RWPE1 (cell line): ENCODE measurements around the gene DEPDC5.
A peak's percentile ranks its signal among the peaks of the same experiment; 100 is the strongest.
"Not testable (repeated sequence)": the region's sequence is repeated elsewhere in the genome, so short reads cannot be mapped to it uniquely, and the experiment has no call there.

Experiments
- CTCF ChIA-PET: fragments of 350-600 bp; sonication (Branson Sonifier 250); formaldehyde crosslinking; extraction: SDS; loops from one replicate; lab custom pipeline; 2021; lab: Yijun Ruan, JAX
- POLR2A ChIA-PET: fragments of 400-600 bp; formaldehyde crosslinking; extraction: SDS; loops from one replicate; lab custom pipeline; 2020; ENCODE audit warnings: antibody characterized with exemption; ENCODE audit not compliant: low non-redundant PET; lab: Yijun Ruan, JAX
- DNase-seq: peaks from one replicate; pipeline ENCODE4 v3.0.0; 2012; ENCODE audit warnings: low spot score
- H3K27ac ChIP-seq: fragments of 450-650 bp; 2 replicates; pipeline ENCODE4 v1.5.1; 2017
- TF ChIP-seq, protein P1 (sequence below): fragments of 450-650 bp; conservative IDR thresholded peaks from 2 replicates; pipeline ENCODE4 v1.5.1; 2017; ENCODE audit warnings: low read depth, mild to moderate bottlenecking

The DEPDC5 gene

DNA sequence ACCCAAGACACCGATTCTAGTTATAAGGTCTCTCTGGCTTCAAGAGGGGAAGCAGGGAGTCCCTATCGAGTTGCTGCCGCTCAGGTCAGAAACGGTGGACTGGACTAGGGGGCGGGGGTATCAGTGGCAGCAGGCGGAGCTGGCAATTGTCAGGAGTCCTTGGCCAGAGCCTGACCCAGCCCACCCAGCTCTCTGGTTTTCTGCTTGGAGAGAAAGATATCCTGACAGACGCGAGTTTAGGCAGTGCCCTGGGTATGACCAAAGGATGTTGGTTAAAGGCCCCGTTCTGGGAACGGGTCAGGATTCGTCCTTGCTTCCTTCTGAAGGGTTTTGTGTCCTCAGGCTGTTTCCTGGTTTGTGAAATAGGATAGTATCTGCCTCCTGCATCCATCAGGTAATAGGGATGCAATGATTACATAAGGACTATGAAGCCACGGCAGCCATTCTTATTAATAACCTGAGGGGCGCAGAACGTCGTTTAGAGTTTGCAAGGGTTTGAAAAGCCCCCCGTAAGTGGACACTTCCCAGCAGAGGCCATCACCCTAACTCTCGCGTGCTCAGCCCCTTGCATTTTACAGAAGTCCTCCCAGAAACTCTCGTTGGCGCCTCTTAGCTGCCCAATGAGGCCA lies 700 bp upstream of the DEPDC5 start:
- peak overlapping the region; percentile 94 for H3K27ac ChIP-seq
- TF ChIP-seq, protein P1, sequence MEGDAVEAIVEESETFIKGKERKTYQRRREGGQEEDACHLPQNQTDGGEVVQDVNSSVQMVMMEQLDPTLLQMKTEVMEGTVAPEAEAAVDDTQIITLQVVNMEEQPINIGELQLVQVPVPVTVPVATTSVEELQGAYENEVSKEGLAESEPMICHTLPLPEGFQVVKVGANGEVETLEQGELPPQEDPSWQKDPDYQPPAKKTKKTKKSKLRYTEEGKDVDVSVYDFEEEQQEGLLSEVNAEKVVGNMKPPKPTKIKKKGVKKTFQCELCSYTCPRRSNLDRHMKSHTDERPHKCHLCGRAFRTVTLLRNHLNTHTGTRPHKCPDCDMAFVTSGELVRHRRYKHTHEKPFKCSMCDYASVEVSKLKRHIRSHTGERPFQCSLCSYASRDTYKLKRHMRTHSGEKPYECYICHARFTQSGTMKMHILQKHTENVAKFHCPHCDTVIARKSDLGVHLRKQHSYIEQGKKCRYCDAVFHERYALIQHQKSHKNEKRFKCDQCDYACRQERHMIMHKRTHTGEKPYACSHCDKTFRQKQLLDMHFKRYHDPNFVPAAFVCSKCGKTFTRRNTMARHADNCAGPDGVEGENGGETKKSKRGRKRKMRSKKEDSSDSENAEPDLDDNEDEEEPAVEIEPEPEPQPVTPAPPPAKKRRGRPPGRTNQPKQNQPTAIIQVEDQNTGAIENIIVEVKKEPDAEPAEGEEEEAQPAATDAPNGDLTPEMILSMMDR, result no peak
- CTCF ChIA-PET, result interaction anchor here (0.6 kb wide), 1 partner anchor 192 kb away, joined by 3 read pairs; no protein-coding TSS in a partner anchor
- POLR2A ChIA-PET, result no interaction called here
- DNase-seq, result peak; percentile 5

DNA sequence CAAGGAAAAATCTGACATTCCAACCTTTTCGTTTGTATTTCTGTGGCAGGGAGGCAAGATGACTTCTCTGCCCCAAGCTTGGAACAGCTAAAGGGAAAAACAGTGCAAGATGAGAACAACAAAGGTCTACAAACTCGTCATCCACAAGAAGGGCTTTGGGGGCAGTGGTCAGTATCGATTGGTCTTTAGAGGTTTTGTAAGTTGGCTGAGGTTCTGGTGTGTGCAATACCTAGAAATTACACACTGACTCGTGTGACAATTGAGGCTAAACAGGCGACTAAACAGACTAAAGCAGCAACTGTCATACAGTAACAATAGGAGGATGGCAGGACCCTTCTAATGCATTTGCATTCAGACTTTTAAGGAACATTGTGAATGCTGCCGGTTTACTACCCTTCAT lies 994 bp downstream of the DEPDC5 start:
- no peak overlapping the region for H3K27ac ChIP-seq
- TF ChIP-seq, protein P1, result no peak
- POLR2A ChIA-PET, result no interaction called here
- CTCF ChIA-PET, result no interaction called here
- no peak for DNase-seq

DNA sequence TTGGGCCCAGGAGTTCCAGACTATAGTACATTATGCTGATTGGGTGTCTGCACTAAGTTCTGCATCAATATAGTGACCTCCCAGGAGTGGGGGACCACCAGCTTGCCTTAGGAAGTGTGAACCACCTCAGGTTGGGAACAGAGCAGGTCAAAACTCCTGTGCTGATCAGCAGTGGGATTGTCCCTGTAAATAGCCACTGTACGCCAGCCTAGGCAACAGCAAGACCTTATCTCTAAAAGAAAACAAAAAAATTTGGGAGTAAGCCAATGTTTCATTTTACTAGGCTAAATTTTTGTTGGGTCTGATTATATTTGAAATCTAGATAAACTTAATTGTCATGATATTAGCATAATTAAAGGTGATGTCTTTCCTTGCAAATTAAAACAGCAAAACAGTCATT lies 3.4 kb downstream of the DEPDC5 start:
- TF ChIP-seq, protein P1, result no peak
- ChIA-PET CTCF (no interaction called here), POLR2A (no interaction called here)
- DNase-seq, result no peak
- no peak overlapping the region for H3K27ac ChIP-seq

DNA sequence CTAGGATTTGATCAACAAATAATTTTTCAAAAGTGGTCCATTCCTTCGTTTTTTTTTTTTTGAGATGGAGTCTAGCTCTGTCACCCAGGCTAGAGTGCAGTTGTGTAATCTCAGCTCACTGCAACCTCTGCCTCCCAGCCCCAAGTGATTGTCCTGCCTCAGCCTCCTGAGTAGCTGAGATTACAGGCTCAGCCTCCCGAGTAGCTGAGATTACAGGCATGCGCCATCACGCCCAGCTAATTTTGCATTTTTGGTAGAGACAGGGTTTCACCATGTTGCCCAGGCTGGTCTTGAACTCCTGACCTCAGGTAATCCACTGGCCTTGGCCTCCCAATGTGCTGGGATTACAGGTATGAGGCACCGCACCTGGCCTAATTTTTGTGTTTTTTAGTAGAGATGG lies 5.0 kb downstream of the DEPDC5 start:
- POLR2A ChIA-PET, CTCF ChIA-PET, DNase-seq, H3K27ac ChIP-seq: not testable (repeated sequence)

DNA sequence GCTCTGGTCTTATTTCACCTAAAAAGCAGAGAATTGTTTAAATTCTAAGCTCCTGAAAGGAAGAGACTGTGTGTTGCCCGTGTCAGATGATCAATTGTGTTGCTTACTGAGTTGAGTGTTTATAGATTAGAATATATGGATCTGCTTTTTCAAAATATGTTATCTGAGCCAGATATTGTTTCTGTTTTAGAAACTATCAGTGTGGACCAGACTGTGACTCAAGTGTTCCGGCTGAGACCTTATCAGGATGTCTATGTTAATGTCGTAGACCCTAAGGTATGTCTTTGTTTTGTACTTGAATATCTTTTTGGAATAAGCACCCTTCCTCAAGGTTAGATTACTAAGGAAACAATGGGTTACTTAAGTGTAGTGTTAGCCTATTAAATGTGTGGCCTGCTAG lies 11.0 kb downstream of the DEPDC5 start:
- no peak for DNase-seq
- CTCF ChIA-PET, result no interaction called here
- POLR2A ChIA-PET, result no interaction called here
- H3K27ac ChIP-seq, result no peak overlapping the region
- TF ChIP-seq, protein P1, result no peak

DNA sequence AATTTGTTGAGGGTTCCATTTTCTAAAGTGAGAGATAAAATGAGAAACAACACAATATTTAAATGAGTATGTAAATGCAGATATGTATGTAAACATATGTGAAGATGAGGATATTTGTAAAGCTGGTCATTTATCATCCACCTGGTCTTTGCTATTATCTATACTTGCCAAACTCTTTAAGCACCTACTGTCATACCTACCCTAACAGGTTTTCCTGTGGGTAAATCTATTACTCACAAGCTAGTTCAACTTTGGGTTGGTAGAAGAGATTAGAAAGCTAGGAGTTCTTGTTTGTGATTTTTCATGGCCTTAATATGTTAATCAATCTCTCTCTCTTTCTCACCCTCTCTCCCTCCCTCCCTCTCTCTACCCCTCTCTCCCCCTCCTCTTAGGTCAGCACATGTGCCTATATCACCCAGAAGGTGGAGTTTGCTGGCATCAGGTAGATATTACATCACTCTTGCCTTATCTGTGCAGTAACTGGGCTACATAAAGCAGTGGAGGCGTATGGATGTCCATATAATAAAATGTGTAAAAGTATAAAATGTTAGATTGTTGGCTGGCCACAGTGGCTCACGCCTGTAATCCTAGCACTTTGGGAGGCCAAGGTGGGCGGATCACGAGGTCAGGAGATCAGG lies 14.7 kb downstream of the DEPDC5 start:
- ChIA-PET POLR2A (no interaction called here), CTCF (no interaction called here)
- no peak overlapping the region for H3K27ac ChIP-seq
- no peak for DNase-seq
- TF ChIP-seq, protein P1, result no peak

DNA sequence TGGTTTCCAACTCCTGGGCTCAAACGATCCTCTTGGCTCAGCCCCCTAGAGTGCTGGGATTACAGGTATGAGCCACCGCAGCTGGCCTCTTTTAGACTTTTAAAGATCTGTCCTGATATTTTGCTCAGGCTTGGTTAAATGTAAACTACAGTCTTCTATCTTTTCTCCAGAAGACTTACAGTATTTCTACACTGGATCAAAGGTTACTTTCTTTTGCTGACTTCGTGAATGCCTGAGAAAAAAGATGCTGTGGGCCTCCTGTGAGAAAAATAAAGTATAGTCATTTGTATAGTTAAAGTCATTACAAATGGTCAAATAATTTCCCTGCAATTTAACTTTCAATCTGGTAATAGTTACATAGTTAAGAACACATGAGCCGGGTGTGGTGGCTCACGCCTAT lies 19.6 kb downstream of the DEPDC5 start:
- CTCF ChIA-PET, result no interaction called here

More for the DNA sequence above, 19.6 kb downstream of the DEPDC5 start:
- no peak for DNase-seq
- TF ChIP-seq, protein P1, result no peak
- POLR2A ChIA-PET, result no interaction called here
- H3K27ac ChIP-seq, result no peak overlapping the region
